Right cardiac atrium (tissue), 5 donors: ENCODE data around the gene RELCH. TPM values are rescaled to one million over a fixed set of nuclear protein-coding genes. Genes with fewer than 3 reads are reported as not detected.

Experiments
- ATAC-seq, 2 donors: fragments of 200-7000 bp; cut with Tn5 transposase; one replicate each; pipeline versions ENCODE4 v1.8.0 to v1.9.1; 2020; ENCODE audit warnings: moderate library complexity in 2 of 2, mild to moderate bottlenecking in 1 of 2
- DNase-seq, 3 donors: peaks; one replicate each; pipeline ENCODE4 v3.0.0-alpha.2; 2020
- H3K27ac ChIP-seq: one replicate; pipeline ENCODE4 v1.5.1; 2013; ENCODE audit warnings: mild to moderate bottlenecking, low read length, control low read depth, moderate library complexity
- H3K27me3 ChIP-seq: one replicate; pipeline ENCODE4 v1.6.1; 2013; ENCODE audit not compliant: control insufficient read depth, insufficient read depth
- H3K4me1 ChIP-seq: one replicate; pipeline ENCODE4 v1.6.1; 2013; ENCODE audit warnings: low read length; ENCODE audit not compliant: control insufficient read depth, insufficient read depth
- H3K4me3 ChIP-seq: one replicate; pipeline ENCODE4 v1.5.1; 2013; ENCODE audit warnings: low read length, control low read depth
- H3K9me3 ChIP-seq: one replicate; pipeline ENCODE4 v1.6.1; 2013; ENCODE audit warnings: low read length; ENCODE audit not compliant: control insufficient read depth
- WGBS: extraction: QIAGEN DNeasy Blood & Tissue Kit; methylation state at CpG from one replicate; pipeline ENCODE4 v1.1.7; 2013; 5-methylcytosine and 5-hydroxymethylcytosine counted together
- intact Hi-C, 4 donors: fragments of 100-400 bp; cut with DNase I; formaldehyde crosslinking; loops; one replicate each; pipeline versions ENCODE4 v1.11.0 to v1.14.0; 2022 to 2023
- polyA plus RNA-seq: library from polyadenylated mRNA; stranded (reverse); fragments of 200-250 nt; gene quantifications from one replicate; pipeline ENCODE4 v1.2.3, GENCODE V29; 2013
- total RNA-seq, 4 donors: library from RNA; stranded (reverse); fragmentation: NEBNext Ultra II Directional; extraction: Animal tissue kit (Norgen Biotek cat#: 25700); gene quantifications; one replicate each; pipeline ENCODE4 v1.2.1, GENCODE V29; 2021
- donor health status: healthy with polysubstance abuse.
- donor health status: DM: no; HTN: yes; CAD: no.
- donor health status: DM: no; HTN: no; CAD: no.
- donor health status: DM: no; HTN: yes; CAD: no; lungs with severe emphysema.
- donor health status: DM: yes; HTN: yes; CAD: no.

RELCH gene
- total and polyA plus RNA-seq, 5 donors, result 6.9 to 22.7 (median 16.8) TPM

DNA sequence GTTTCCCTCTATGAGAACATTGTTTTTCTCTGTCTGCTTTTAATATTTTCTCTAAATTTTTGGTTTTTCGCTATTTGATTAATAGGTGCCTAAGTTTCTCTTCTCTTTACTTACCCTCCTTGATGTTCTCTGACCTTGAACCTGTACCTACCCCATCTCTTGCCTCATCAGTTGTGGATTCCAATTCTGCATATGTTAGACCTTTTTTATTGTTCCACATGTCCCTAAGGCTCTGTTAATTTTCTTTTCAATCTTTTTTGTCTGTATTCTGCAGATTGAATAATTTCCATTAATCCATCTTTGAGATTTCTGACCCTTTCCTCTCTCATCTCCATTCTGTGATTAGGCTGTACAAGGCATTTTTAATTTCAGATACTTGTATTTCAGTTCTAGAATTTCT lies 23.1 kb downstream of the RELCH start:
- H3K27ac ChIP-seq, result no peak overlapping the region
- no peak for DNase-seq
- H3K9me3 ChIP-seq, result no peaks in the 10 kb centered on the region
- no peak for ATAC-seq
- no peak overlapping the region for H3K4me3 ChIP-seq
- no peaks in the 10 kb centered on the region for H3K4me1 ChIP-seq
- intact Hi-C loops, result no loop called here
- WGBS, result 100% methylated on average over 1 of the region's 1 CpG
- H3K27me3 ChIP-seq, result no peaks in the 10 kb centered on the region

- no peak overlapping the region for H3K4me3 ChIP-seq
- ATAC-seq, result no peak
- H3K4me1 ChIP-seq, result no peaks in the 10 kb centered on the region
- no peaks in the 10 kb centered on the region for H3K9me3 ChIP-seq
- H3K27ac ChIP-seq, result no peak overlapping the region
- no peaks in the 10 kb centered on the region for H3K27me3 ChIP-seq
- intact Hi-C loops, result no loop called here
- no peak for DNase-seq
Observed at GRCh38 chr18:62211325-62211828, 24.3 kb downstream of the RELCH start.

- DNase-seq, result no peak
- 83% methylated on average over 1 of the region's 1 CpG for WGBS
- intact Hi-C loops, result no loop called here
- H3K9me3 ChIP-seq, result no peaks in the 10 kb centered on the region
- H3K27me3 ChIP-seq, result no peaks in the 10 kb centered on the region
- no peak overlapping the region for H3K27ac ChIP-seq
- H3K4me3 ChIP-seq, result no peak overlapping the region
- ATAC-seq, result no peak
- no peaks in the 10 kb centered on the region for H3K4me1 ChIP-seq
Observed at GRCh38 chr18:62214790-62215189, 27.7 kb downstream of the RELCH start.

GRCh38 chr18:62224229-62224628 lies 37.2 kb downstream of the RELCH start:
- ATAC-seq (no peak), DNase-seq (no peak)
- H3K9me3 ChIP-seq, result no peaks in the 10 kb centered on the region
- no peaks in the 10 kb centered on the region for H3K4me1 ChIP-seq
- no peaks in the 10 kb centered on the region for H3K27me3 ChIP-seq
- no peak overlapping the region for H3K4me3 ChIP-seq
- 98% methylated on average over 2 of the region's 2 CpGs for WGBS
- intact Hi-C loops, result no loop called here
- no peak overlapping the region for H3K27ac ChIP-seq

DNA sequence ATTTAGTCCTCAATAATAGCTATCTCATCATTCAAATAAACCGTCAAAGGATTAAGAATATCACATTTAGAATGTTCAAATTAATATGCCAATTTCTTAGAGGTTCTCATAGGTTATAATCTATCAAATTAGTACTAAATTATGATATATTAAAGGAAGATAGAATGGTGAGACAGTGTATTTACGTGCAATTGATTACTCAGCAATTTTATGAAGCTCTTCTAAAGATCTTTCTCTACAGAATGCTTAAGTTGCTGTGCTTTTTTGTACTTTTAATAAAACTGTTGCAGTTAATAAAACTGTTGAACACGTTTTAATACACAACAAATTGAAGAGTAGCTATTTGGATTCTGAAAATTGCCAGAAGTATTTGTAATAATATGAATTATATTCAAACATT lies 39.0 kb downstream of the RELCH start:
- intact Hi-C loops, result no loop called here

DNA sequence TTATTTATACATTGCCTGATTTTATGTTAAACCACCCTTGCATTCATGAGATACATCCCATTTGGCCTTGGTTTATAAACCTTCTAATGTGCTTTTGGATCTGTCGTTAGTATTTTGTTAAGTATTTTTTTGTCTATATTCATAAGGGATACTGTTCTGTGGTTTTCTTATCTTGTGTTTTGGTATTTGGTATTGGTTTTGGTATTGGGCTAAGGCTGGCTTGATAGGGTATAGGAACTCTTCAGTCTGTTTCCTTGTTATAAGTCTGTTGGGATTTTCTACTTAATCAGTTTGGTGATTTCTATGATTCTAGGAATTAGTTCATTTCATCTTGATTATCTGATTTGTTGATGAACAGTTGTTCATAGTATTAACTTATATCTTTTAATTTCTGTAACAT lies 49.2 kb downstream of the RELCH start:
- Histone ChIP-seq H3K9me3 (no peaks in the 10 kb centered on the region), H3K27me3 (no peaks in the 10 kb centered on the region), H3K27ac (no peak overlapping the region), H3K4me3 (no peak overlapping the region), H3K4me1 (no peaks in the 10 kb centered on the region)
- DNase-seq (no peak), ATAC-seq (no peak)
- intact Hi-C loops, result no loop called here
- 99% methylated on average over 1 of the region's 1 CpG for WGBS

More for the DNA sequence above, 39.0 kb downstream of the RELCH start:
- Histone ChIP-seq H3K27ac (no peak overlapping the region), H3K4me1 (no peaks in the 10 kb centered on the region), H3K9me3 (no peaks in the 10 kb centered on the region), H3K27me3 (no peaks in the 10 kb centered on the region), H3K4me3 (no peak overlapping the region)
- DNase-seq (no peak), ATAC-seq (no peak)
- 96% methylated on average over 3 of the region's 3 CpGs for WGBS

DNA sequence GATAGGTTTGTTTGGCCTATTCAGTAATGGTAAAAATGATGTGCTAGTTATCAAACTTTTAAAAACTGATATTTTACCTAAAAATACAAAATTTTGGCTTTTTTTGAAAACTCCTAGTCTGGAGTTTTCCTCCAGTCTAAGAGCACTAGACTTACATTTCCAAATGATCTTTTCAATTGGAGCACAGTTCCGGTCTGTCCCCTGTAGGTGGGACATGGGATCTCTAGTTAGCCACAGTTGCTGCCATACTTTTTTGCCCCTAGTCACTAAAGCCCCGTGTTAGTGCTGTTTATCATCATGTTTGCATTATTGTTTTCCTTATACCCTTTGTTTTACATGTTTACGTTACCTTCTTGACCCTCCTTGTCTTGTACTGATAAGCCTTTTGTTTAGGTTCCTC lies 52.4 kb downstream of the RELCH start:
- WGBS, result 83% methylated on average over 3 of the region's 3 CpGs
- Histone ChIP-seq H3K4me1 (no peaks in the 10 kb centered on the region), H3K27ac (no peak overlapping the region), H3K27me3 (no peaks in the 10 kb centered on the region), H3K9me3 (no peaks in the 10 kb centered on the region), H3K4me3 (no peak overlapping the region)
- intact Hi-C loops, result no loop called here
- DNase-seq (no peak), ATAC-seq (no peak)

DNA sequence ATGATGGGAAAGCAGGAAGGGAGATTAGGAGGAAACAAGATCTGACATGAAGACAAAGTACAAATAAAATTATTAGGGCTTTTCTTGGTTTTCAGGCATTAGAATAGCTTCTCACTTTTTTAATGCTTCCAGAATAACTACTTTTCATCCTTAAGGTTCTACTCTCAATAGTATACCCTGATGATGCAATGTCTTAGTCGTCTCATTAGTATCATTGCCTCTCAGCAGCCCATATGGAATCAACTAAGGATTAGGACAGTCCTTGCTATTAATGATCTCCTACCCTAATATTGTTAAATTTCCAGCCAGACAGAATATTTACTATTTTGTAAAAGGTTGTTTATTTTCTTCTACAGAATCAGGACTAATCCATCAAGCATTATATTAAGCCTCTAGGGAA lies 55.9 kb downstream of the RELCH start:
- Histone ChIP-seq H3K4me1 (no peaks in the 10 kb centered on the region), H3K9me3 (no peaks in the 10 kb centered on the region), H3K27me3 (no peaks in the 10 kb centered on the region), H3K4me3 (no peak overlapping the region), H3K27ac (no peak overlapping the region)
- intact Hi-C loops, result loop anchor here in 2 of 4 donors (10.0 kb wide), 1 partner anchor 58 kb away; the partner anchor contains the start of genes PIGN (in 2 of the 2) and RELCH (in 2 of the 2)
- no peak for DNase-seq
- no peak for ATAC-seq
- WGBS, result 87% methylated on average over 1 of the region's 1 CpG

DNA sequence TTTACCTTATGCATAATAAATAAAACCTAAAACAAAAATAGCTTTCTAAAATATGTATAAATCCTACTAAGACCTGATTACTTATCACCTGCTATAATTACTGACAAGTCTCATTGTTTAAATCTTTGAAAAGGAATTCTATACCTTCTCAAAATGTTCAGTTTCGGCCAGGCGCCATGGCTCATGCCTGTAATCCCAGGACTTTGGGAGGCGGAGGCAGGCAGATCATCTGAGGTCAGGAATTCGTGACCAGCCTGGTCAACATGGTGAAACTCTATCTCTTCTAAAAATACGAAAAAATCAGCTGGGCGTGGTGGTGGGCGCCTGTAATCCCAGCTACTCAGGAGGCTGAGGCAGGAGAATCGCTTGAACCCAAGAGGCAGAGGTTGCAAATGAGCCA lies 58.1 kb downstream of the RELCH start:
- WGBS, result 97% methylated on average over 8 of the region's 8 CpGs
- DNase-seq, result no peak
- intact Hi-C loops, result loop anchor here in 3 of 4 donors (5.0 to 10.0 kb wide), 2 partner anchors 58 to 60 kb away; partner anchors contain the start of genes PIGN (in 3 of the 3) and RELCH (in 3 of the 3)
- Histone ChIP-seq H3K4me1 (no peaks in the 10 kb centered on the region), H3K9me3 (no peaks in the 10 kb centered on the region), H3K27me3 (no peaks in the 10 kb centered on the region), H3K4me3 (no peak overlapping the region), H3K27ac (no peak overlapping the region)
- no peak for ATAC-seq

- Histone ChIP-seq H3K4me1 (no peaks in the 10 kb centered on the region), H3K4me3 (no peak overlapping the region), H3K9me3 (no peaks in the 10 kb centered on the region), H3K27me3 (no peaks in the 10 kb centered on the region), H3K27ac (no peak overlapping the region)
- 84% methylated on average over 1 of the region's 1 CpG for WGBS
- no peak for ATAC-seq
- DNase-seq, result no peak
- intact Hi-C loops, result loop anchor here in 3 of 4 donors (5.0 to 10.0 kb wide), 2 partner anchors 58 to 61 kb away; partner anchors contain the start of genes PIGN (in 3 of the 3) and RELCH (in 3 of the 3)
Observed at GRCh38 chr18:62245699-62246098, 58.6 kb downstream of the RELCH start.

- H3K4me3 ChIP-seq, result no peak overlapping the region
- H3K27me3 ChIP-seq, result no peaks in the 10 kb centered on the region
- intact Hi-C loops, result loop anchor here in 3 of 4 donors (5.0 to 10.0 kb wide), 2 partner anchors 61 to 64 kb away; partner anchors contain the start of genes PIGN (in 3 of the 3) and RELCH (in 3 of the 3)
- ATAC-seq, result no peak
- WGBS, result 56% methylated on average over 1 of the region's 1 CpG
- DNase-seq, result no peak
- no peaks in the 10 kb centered on the region for H3K9me3 ChIP-seq
- no peak overlapping the region for H3K27ac ChIP-seq
- no peaks in the 10 kb centered on the region for H3K4me1 ChIP-seq
Observed at GRCh38 chr18:62248313-62248712, 61.3 kb downstream of the RELCH start.
